HG03571 (cell line): ENCODE data around the gene INPP1.
A peak's percentile ranks its signal among the peaks of the same experiment; 100 is the strongest.

ENCODE experiments used
- ATAC-seq: cut with Tn5 transposase; IDR thresholded peaks from one replicate; pipeline ENCODE4 v1.9.1; 2021; ENCODE audit not compliant: unreplicated experiment

Gene INPP1

DNA sequence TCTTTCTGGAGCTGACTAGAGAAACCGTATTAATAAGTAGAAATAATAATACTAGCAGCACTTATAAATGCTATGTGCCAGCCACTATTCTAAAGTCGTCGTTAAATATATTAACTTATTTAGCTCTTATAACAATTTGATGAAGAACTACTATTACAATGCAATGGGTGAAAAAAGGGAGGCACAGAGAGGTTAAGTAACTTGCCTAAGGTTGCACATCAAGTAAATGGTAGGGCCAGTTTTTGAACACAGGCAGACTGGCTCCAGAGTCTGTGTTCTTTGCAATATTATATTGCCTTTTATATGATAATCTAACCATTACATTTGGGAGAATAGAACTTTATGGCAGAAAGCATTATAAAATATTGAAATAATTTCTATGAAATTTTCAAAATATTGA is 17.6 kb downstream of the INPP1 start:
- ATAC-seq = no peak

DNA sequence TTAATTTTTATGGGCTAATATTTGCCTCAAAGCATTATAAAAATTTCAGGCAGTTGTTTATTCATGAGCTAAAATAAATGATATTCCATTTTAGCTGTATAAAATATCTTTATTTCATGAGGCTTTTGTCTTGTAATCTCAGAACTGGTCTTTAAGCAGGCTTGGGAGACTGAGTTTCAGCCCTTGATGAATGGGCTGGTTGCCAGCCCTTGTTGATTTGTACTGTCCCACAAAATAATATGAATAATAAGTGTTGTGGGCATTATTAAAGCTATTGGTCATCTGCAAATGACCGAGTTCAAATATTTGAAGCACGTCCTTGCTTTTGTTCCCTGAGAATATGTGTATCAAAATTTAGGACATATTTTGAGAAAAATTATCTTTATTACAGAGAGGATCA is 18.2 kb downstream of the INPP1 start:
- ATAC-seq = no peak

DNA sequence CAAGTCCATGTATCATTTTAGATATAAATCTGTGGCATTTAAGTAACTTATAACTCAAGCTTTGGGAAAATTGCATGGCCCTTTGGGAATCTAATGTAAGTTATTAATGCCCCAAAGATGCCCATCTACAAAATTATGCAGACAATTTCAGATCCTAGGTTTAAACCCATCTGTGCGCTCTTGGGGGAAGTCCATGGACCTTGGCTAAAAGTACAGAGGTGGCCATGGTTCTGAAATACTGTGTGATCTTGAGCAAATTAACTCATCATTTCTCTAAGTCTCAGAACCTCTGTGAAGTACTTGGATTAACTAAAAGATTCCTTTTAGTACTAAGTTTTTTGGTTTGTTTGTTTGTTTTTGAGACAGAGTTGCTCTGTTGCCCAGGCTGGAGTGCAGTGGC is 19.5 kb downstream of the INPP1 start:
- ATAC-seq = no peak

DNA sequence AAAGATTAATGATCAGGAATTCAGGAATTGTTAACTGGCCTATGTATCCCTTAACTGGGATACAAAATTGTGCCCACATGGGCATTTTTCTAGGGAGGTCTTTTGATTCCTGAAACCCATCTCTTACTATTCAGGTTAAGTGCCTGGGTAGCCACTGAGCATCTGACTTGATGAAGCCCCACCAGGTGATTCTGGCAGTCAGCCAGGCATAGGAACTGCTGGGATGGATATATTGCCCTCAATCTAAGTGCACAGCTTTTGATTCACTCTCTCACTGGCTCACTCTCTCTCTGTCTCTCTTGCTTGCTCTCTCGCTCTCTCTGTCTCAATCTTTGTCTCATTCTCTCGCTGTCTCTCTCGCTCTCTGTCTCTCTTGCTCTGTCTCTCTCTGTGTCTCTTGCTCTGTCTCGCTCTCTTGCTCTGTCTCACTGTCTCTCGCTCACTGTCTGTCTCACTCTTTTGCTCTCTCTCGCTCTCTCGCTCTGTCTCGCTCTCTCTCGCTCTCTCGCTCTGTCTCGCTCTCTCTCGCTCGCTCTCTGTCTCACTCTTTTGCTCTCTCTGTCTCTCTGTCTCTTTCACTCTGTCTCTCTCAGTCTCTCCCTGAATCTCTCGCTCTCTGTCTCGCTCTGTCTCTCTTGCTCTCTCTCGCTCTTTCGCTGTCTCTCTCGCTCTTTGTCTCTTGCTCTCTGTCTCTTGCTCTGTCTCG is 22.3 kb downstream of the INPP1 start:
- ATAC-seq = no peak

DNA sequence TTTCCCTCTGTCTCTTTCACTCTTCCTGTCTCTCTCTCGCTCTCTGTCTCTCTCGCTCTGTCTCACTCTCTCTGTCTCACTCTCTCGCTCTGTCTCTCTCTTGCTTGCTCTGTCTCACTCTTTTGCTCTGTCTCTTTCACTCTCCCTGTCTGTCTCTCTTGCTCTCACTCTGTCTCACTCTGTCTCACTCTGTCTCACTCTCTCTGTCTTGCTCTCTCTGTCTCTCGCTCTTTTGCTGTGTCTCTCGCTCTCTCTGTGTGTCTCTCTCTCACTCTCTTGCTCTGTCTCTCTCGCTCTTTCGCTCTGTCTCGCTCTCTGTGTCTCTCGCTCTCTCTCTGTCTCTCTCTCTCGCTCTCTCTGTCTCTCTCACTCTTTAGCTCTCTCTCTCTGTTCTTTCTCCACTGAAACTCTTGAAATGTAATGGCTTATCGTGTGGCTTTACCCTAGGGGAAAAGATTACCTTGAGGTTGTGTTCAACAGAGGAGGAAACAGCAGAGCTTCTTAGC is 22.9 kb downstream of the INPP1 start:
- ATAC-seq = no peak

DNA sequence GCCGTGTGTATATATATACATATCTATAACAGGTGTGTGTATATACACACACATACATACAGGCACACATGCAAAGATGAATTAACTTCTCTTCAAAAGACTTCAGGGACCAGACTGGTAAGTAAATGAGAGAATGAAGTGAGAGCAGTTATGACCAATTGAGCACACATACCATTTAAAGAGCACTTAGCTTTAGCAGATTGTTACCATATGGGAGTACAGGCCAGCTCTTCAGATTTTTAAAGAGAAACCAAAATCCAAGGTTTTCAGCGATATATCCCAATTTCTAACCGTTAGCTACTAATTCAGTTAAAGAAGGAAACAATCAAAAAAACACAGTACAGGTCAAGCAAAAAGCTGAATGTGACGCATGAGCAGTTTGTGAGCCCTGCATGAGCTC is 23.7 kb downstream of the INPP1 start:
- no peak for ATAC-seq

DNA sequence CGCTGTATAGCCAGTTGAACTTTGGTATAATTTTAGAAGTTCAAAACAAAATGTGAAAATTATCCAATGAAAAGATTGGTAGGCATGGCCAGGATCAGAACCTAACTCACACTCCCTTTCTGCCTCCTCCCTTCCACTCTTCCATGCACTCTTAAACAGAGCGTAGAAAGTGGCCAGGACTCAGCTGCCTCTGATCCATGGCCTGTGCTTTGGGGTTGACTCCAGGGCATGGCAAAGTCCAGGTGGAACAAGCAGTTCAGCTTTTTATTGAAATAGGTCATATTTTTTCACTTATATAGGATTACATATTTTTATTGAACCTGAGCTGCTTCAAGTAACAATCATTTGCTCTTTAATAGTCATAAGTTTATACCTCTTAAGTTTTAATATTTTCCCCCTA is 26.2 kb downstream of the INPP1 start:
- no peak for ATAC-seq

DNA sequence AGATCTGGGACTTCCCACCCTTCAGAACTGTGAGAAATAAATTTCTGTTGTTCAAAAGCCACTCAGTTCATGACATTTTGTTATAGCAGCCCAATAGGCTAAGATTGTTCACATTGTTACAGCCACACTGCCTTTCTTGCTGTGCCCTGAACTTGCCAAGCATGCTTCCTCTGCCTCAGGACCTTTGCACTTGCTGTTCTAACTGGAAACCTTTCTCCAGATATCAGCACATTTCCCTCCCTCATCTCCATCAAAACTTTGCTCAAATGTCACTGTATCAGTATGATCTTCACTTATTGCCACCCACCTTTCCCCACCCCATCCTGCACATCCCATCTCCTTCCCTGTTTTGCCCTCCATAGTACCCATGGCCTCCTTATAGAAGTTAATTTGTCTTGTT is 32.7 kb downstream of the INPP1 start:
- no peak for ATAC-seq

DNA sequence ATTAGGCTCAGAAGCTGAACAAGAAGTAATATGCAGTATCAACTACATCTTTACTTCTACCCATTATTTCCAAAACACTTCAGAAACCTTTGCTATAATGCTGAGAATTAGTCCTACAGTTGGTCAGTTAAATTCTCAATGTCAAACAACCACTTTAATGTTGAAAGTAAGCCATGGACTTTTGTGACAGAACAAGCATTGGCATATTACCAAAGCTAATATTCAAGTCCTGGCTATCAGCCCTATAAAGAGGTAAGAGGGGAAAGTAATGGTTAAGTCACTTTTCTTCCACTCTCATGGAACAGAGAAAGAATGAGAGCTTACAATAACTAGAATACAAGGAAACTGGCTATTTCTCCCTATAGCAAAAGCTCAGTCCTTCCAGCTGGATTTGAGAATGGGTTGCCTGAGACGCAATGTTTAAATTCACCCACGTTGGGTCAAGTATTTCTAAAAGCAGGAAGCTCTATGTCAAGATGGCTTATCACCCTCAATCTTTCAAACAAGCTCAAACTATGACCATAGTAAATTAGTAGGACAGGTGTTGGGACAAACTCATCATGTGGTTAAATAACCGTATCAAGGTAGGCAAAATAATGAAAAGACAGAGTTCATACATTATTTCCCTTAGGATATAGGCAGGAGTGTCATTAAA is 33.3 kb downstream of the INPP1 start:
- ATAC-seq = no peak

DNA sequence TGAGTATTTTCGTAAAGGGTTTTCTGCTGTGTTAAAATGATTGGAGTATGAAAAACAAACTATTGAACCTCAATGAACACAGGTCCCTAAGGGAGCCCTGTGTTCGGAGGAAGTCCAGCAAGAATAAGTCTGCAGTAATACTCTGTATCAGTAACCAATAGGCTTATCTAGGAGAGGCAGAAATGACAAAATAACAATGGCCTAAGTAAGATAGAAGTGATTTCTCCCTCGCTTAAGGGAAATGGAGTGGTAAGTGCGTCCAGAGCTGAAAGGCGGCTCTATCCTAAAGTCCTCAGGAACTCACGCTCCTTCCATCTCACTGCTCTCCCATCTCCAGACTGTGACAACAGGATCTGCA is 35.5 kb downstream of the INPP1 start:
- no peak for ATAC-seq

DNA sequence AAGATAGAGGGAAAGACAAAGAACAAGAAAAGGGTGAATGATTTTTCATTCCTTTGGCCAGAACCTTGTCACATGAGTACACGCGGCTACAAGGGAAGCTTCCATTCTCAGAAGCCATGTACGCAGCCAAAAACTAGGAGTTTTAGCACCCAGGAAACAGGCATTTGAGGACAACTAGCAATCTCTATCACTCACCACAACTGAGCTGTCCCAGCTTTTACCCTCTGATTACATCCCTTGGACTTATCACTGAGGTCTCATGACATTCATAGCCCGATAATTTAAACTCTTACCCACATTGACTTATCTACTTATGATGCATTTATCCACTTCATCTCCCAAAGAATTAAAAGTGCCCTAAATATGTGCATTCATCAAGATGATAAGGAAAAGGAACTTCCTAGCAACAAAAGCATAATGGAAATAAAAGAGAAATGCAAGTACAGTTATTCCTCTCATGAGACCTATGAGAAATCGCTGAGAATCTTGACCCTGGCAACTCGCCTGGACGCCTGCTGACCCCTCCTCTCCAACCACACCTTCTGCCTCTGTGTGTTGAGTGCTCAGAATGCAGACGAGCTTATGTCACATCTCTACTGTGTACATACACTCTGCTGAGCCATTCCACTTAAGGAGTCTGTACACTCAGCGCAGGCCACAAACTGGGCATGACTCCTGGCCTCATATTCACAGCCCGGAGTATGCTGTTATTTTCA is 36.0 kb downstream of the INPP1 start:
- ATAC-seq = no peak

DNA sequence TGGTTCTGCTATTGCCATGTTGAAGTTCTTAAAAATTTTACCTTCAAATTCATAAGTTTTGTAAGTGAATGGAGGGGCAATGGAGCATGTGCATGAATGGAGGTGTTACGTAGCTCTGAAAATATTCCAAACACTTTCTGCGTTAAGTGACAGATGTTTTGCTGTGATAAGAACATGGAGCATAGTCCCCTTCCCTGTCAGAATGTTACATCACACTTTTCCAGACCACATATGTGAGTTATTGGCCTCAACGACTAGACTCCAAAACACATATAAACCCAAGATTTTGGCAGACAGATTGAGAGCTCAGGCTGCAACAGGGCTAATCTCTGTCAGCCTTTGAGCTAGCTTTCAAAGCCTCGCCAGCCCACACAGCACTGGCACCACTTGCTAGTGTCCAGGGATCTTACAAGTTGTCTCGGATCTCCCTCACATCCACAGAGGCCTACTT is 37.6 kb downstream of the INPP1 start:
- ATAC-seq = no peak

DNA sequence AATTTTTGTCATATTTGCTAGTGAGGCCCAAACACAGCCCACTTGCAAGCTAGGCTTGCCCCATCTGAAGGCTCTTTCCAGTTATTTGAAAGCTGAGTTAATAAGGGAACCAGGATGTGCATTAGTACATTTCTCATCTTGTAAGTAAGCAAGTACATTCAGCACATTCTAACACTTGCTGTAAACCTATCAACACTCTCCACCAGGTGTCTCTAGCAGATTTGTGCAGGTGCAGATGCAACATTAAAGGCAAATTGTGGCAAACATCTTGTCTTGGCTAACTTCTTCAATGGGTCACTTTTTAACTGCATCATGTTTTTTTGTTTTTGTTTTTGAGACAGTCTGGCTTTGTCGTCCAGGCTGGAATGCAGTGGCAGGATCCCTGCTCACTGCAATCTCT is 39.5 kb downstream of the INPP1 start:
- ATAC-seq = peak; percentile 85

DNA sequence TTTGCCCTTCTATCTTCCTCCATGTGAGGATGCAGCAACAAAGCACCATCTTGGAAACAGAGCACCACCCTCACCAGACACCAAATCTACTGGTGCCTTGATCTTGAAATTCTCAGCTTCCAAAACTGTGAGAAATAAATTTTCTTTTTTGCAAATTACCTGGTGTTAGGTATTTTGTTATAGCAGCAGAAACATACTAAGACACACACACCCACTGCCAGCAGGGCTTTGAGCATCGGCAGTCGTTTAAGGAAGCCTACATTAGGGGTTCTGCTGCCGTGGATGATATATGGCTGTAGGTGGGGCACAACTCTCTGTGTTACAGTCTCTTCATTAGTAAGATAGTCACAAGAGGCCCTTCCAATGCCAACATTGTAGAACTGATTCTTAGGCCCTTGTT is 44.0 kb downstream of the INPP1 start:
- ATAC-seq = no peak

DNA sequence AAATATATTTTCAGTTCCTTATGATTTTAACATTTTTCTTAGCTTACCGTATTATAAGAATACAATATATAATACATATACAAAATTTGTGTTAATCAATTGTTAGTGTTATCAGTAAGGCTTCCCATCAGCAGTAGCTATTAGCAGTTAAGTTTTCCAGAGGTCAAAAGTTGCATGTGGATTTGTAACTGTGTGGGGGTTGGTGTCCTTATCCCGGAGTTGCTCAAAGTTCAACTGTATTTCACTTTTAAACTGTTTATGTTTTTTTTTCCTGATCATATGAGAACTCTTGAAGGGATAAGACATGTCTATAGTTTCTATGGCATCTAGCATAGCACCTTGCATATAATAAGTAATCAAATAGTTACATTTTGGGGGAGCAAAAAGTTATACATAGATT is 52.9 kb downstream of the INPP1 start:
- no peak for ATAC-seq

DNA sequence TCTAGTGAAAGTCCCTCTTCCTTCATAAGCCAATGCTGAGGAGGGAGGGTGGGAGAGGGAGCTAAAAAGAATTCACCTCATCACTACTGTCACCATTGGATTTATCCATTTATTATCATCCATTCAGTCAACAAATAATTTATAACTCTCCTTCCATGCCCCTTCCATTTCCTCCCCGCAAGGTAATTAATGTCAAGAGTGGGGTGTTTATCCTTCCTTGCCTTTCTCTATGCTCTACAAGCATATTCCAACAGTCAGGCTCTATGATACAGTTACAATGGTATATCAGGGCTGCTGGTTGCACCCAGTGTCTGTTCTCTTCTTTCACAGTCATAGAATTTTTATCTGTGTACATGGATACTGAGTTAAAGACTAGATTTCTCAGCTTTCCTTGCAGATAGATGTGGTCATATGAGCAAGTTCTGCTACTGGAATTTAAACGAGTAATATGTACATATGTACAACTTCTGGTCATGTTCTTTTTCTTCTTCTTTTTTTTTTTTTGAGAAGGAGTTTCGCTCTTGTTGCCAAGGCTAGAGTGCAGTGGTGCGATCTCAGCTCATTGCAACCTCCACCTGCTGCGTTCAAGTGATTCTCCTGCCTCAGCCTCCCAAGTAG is 59.7 kb downstream of the INPP1 start:
- no peak for ATAC-seq

DNA sequence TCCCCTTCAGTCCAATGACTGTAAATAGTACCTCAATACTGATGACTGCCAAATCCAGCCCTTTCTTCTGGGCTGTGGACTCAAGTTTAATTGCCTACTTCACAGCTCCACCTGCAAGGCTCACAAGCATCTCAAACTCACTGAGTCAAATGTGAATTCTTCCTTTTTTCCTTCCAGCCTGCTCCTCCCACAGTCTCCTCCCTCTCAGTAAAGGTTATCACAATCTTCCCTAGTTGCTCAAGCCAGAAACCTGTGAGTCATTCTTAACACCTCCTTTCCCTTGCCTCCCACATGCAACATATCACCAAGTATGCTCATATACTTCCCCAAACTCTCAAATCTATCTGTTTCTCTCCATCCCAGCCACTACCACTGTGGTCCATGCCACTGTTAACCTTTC is 61.1 kb downstream of the INPP1 start:
- ATAC-seq = no peak

DNA sequence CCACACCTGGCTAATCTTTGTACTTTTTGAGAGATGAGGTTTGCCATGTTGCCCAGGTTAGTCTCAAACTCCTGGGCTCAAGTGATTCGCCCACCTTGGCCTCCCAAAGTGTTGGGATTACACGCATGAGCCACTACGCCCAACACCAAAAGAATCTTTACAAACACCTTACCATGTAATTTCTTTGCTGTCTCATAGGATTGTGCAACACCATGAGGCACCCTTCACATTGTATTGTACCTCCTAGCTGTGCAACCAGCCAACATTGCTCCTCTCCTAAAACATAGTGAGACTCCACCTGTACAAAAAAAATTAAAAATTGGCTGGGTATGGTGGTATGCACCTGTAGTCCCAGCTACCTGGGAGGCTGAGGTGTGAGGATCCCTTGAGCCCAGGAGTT is 61.7 kb downstream of the INPP1 start:
- no peak for ATAC-seq

DNA sequence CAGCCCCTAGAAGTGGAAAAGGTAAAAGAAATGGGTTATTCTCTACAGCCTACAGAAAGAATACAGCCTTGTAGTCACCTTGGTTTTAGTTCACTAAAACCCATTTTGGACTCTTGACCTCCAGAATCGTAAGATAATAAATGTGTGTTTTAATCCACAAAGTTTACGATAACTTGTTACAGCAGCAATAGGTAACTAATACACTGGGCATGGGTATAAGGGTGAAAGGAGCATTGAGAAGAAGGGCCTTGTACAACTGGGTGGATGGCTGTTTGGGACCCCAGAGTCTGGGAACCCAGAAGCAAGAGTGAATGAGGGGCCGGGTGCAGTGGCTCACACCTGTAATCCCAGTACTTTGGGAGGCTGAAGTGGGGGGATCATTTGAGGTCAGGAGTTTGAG is 62.6 kb downstream of the INPP1 start:
- no peak for ATAC-seq

DNA sequence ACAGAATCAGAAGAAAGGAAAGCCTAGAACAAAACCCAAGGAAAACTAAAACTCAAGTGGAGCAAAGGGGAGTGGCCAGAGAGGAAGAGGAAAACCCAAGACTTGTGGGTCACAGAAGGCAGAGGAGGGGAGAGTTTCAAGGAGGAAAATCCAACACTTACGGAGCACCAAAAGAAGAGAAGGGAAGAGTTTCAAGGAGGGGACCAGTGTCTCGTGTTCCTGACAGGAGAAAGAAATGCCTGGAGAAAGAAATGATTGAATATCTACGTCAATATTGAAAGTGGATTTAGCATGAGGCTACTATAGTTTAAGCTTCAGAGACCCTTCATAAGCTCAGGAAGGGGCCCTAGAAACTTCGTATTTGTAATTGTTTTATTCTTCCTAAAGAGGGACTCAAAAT is 63.4 kb downstream of the INPP1 start:
- no peak for ATAC-seq

DNA sequence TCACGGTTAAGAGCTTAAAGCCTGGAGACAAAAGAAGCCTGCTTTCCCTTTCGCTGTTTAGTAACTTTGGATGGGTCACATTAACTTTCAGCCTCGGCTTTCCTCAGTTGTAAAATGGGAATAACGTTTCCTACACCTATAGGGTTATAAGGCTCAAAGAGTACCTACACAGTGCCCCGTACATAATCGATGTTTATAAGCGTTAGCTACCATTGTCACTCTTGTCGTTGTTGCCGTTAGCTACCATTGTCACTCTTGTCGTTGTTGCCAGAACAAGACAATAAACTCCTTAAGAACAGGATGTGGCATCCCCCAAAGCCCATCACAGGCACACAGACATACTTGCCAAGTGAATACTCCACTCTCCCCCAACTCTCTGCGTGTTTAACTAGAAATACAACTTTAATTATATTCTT is 63.9 kb downstream of the INPP1 start:
- ATAC-seq = no peak
